Measurements from ENCODE around the gene SORBS1.

Gene SORBS1

DNA sequence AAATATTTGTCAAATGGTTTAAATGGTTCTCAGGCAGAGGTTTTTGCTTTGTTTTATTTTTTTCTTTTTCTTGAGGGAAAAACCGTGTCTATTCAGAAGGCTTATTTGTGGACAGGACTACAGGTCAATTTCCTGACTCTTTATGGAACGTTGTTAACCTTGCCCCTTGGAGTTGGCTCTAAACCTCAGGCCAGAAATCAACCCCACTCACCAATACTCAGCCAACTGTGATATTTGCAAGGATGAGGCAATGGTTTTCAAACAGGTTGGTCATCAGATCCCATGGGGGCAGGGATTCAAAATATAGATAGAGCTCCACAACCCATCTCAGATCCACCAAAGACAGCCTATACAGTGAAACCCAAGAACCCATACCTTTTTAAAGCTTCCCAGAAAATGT lies 280.5 kb downstream of the SORBS1 start:
- DNase-seq, result no peak

DNA sequence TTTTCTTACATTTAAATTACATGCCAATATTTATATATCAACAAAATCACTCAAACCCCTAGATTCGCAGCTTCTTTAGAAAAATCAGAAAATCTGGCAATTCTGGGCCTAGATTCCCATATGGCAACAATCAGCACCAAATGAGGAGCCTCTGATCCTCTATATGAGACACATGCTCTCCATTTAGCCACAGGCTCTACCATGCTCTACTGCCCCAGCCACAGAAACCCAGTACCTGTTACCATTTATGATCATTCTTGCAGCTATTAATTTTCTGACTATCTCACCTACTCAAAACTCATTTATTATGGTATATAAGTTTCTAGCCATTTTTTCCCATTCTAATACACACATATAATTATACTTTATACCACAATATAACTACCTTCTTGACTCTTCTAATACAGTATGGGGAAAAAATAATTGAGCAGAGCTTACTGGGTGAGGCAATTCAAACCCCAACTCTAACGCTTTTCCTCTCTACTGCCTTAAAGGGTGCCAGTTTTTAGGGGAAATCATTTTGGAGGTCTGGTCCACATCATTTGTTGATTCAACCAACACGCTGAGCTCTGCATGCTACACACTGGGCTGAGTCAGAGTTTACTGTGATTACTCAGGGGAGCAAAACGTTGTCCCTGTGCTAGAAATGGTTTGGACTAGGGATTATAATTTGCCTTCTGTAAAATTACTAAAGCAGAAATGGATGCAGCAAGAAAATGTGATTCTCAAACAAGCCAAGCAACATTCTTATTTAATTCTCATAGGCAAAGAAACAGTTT lies 281.9 kb downstream of the SORBS1 start:
- no peak for DNase-seq

DNA sequence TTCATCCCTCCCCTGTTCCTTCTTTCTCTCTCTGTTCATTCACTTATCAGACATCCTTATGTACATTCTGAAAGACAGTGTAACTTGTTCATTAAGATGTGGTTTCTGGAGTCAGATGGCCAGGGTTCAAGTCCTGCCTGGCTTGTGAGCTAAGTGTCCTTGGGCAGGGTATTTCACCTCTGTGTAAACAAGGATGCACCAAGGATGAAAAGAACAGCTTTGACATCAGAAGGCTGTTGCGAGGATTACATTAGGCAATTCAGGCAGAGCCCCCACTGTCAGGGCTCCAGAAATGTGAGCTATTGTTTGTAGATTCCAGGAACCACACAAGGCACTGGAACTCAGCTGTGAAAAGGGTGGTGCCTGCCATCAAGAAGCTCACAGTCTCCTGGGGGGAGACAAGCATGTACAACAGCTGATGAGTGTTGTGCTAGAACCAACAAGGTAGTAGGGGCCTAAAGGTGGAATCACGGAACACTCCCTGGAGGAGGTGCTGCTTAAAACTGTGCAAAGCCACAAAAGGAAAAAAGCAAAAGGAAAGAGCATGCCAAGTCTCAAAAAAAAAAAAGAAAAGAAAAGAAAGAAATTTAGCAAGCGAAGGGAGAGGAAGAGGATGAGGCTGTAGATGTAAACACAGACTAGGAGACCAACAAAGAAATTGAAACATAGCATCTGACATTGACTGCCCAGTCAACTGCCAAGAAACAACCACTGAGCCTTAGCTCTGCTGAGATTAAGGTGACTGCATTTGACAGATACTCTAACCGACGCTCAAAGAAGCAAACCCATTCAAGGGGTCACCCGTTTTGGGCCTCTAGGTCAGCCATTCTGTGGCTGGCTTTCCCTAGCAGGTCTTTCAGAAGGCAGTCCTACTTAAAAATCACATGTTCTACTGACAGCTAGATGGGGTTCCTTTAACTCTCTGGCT lies 282.8 kb downstream of the SORBS1 start:
- no peak for DNase-seq

GRCh38 chr10:95277614-95278013 lies 283.6 kb downstream of the SORBS1 start:
- DNase-seq, result no peak

DNA sequence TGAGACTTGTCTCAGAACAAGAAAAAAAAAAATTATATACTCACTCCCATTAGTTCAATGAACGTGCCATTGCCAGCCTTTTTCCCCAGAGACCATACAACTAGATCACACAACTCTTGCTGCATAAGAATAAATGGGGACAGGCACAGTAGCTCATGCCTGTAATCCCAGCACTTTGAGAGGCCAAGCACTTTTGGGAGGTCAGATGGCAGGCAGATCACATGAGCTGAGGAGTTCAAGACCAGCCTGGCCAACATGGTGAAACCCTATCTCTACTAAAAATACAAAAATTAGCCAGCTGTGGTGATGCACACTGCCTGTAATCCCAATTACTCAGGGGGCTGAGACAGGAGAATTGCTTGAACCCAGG lies 284.0 kb downstream of the SORBS1 start:
- no peak for DNase-seq

- DNase-seq, result no peak
Observed at GRCh38 chr10:95276367-95277200, 284.6 kb downstream of the SORBS1 start.

- DNase-seq, result no peak
Observed at GRCh38 chr10:95275726-95276366, 285.3 kb downstream of the SORBS1 start.

DNA sequence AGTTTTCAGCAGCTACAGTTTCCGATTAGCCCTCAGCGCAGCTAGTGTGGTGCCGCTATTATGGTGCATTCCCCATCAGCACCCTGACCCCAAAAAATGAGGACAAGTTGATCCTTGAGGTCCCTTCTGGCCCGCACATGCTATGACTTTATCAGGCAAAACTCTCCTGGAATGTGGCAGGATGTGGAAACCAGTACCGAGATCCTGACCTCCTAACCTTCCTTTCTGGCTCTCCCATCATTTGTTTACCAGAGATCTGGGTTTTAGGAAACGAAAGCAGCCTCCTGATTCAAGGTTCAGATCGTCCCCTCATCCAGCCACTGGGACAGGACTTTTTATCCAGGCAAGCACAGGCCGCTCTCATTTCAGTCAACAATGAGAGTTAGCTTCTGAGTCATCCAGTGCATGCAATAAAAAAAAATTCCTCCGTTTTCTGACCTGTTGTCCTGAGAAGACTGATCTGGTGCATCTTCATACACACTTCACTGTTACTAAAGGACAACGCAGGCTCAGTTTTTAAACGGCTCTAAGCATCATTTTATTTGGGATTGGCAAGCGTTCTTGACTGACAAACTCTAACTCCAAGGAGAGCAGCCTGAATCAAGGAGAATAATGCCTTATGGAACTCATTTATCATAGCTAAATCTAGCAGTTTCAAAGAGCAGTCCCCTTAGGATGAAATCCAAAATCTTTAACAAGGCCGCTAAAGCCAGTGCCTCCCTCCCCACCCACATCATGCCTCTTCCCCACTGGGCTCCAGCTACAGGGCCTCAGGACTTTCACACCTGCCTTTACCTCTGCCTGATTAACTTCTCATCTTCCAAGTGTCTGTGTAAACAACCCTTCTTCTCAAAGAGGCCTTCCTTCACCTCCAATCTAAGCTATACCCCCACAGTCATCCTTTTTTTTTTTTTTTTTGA lies 287.5 kb downstream of the SORBS1 start:
- no peak for DNase-seq

GRCh38 chr10:95268438-95268837 lies 292.7 kb downstream of the SORBS1 start:
- DNase-seq, result no peak

- no peak for DNase-seq
Observed at GRCh38 chr10:95267251-95267650, 293.9 kb downstream of the SORBS1 start.

DNA sequence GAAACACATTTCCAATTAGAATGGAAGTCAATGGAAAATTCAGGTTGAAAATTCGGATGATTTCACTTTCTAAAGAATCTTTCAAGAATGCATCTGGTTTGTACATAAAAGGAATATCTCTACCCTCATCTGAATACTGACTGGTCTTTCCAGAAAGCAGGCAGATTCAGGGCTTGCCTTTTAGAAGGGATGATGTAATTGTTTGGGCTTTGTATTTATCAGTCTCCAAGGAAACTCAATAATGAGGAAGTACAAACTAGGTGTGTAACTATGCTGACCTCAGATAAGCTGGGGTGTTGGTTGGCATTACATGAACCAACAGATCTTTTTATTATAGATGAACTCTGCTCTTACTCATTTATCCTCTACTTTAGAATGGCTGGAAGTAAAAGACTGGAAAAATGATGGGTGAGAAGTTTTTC lies 294.5 kb downstream of the SORBS1 start:
- no peak for DNase-seq

DNA sequence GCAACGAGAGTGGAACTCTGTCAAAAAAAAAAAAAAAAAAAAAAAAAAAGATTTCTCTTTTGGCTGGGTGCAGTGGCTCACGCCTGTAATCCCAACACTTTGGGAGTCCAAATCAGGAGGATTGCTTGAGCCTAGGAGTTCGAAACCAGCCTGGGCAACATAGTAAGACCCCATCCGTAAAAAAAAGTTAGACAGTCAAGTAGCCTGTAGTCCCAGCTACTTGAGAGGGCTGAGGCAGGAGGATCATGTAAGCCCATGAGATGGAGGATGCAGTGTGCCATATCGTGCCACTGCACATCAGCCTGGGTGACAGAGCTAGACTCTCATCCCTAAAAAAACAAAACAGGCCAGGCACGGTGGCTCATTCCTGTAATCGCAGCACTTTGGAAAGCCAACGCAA lies 295.6 kb downstream of the SORBS1 start:
- DNase-seq, result no peak

DNA sequence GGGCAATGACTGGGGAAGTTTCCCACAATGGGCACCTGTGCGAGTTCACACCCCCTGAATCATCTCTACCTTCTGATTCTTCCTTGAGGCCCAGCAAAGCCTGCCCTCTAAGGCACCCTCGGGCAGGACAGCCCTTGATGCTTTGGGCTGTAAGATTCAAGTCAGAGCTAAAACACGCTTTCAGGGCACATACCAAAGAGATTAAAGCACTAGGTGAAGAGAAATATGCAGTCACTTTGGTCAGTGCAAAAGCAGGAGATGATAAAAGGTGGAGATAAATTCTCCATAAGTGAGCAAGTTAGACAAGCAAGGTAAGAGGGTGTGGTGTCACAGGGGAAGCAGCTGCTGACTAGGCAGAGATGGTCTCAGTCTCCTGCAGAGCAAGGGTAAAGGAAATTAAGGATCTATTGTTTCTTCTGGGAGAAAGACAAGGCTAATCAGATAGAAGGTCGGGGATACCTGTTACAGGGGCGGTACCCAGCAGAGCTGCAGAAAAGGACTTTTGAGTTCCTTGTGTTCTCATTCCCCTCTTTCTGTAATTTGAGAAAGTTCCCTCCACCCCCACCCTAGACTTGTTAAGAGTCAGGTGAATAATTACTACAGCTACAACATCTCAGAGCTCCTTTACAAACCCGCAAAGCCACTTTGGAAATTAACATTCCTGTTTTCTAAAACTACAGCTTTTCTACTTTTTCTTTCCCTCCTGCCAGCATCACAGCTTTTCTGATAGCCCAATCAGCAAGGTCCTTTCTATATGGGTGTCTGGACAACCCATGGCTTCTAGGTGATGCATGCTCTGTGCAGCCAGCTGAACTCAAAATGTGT lies 296.7 kb downstream of the SORBS1 start:
- no peak for DNase-seq

DNA sequence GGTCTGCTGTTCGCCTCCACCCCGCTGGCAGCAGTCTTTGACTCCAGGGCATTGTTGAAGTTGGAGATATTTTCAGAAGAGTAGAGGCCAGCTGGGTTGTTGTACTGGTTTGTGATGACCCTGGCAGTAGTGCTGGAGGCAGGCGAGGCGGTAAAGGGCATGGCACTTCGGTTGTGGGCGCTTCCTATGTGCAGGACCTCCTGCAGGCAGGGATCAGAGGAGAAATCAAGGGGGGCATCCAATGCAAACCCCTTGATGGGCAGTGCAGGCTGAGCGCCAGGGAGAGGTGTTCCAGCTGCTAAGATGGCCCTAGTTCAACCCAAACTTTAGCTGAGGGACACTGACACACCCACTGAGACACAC lies 297.3 kb downstream of the SORBS1 start:
- no peak for DNase-seq

- DNase-seq, result no peak
Observed at GRCh38 chr10:95262763-95263518, 298.2 kb downstream of the SORBS1 start.

DNA sequence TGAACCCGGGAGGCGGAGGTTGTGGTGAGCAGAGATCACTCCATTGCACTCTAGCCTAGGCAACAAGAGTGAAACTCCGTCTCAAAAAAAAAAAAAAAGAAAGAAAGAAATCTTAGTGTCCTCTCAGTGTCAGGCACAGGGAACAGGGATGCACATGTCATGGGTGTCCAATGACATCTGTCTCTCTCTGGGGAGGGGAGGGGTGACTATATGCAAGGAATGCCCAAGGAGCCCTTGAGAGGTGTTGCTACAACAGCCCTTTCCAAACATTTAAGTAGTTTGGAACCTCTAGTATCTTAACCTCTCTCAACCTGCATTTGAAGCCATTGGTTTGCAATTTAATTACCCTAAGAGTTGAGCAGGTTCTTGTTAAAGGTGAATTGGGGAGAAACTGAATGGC lies 299.2 kb downstream of the SORBS1 start:
- DNase-seq, result no peak
